GM18951 (cell line): ENCODE data around the gene RXRA.

Experiments used
- POLR2A ChIP-seq: IDR thresholded peaks from 4 replicates; pipeline ENCODE4 v1.6.1; 2011; ENCODE audit warnings: mild to moderate bottlenecking; ENCODE audit not compliant: insufficient read length, insufficient read depth; ENCODE audit errors: extremely low read depth
- in situ Hi-C: fragments of 300-500 bp; cut with MboI; formaldehyde crosslinking; loops from one replicate; pipeline ENCODE4 v1.12.0; 2022; ENCODE audit warnings: low sequenced_read_pairs, mixed read lengths, inconsistent platforms; ENCODE audit not compliant: unreplicated experiment

The RXRA gene

GRCh38 chr9:134462318-134462717, 136.1 kb downstream of the RXRA start:
- in situ Hi-C loops: no loop called here
- no peak for TF ChIP-seq POLR2A

GRCh38 chr9:134463280-134463679, 137.0 kb downstream of the RXRA start:
- no peak for TF ChIP-seq POLR2A
- in situ Hi-C loops: no loop called here

GRCh38 chr9:134466869-134467616, 140.8 kb downstream of the RXRA start:
- in situ Hi-C loops: no loop called here
- TF ChIP-seq POLR2A: no peak

GRCh38 chr9:134468358-134468757, 142.1 kb downstream of the RXRA start:
- in situ Hi-C loops: no loop called here
- TF ChIP-seq POLR2A: no peak

- in situ Hi-C loops: no loop called here
These were observed 143.0 kb downstream of the RXRA start for GRCh38 chr9:134469041-134469875.

GRCh38 chr9:134472256-134472655, 146.0 kb downstream of the RXRA start:
- in situ Hi-C loops: no loop called here
- TF ChIP-seq POLR2A: no peak

More at GRCh38 chr9:134469041-134469875, 143.0 kb downstream of the RXRA start:
- no peak for TF ChIP-seq POLR2A

GRCh38 chr9:134473141-134474054, 147.1 kb downstream of the RXRA start:
- in situ Hi-C loops: no loop called here

GRCh38 chr9:134474055-134474370, 147.8 kb downstream of the RXRA start:
- in situ Hi-C loops: no loop called here

More at GRCh38 chr9:134473141-134474054, 147.1 kb downstream of the RXRA start:
- no peak for TF ChIP-seq POLR2A

GRCh38 chr9:134475011-134475790, 148.9 kb downstream of the RXRA start:
- TF ChIP-seq POLR2A: no peak
- in situ Hi-C loops: loop anchor here (25.0 kb wide), 1 partner anchor 512 kb away; no protein-coding TSS in a partner anchor

More at GRCh38 chr9:134474055-134474370, 147.8 kb downstream of the RXRA start:
- no peak for TF ChIP-seq POLR2A

GRCh38 chr9:134476272-134476941, 150.2 kb downstream of the RXRA start:
- in situ Hi-C loops: loop anchor here (25.0 kb wide), 1 partner anchor 511 kb away; no protein-coding TSS in a partner anchor

GRCh38 chr9:134476942-134477335, 150.7 kb downstream of the RXRA start:
- in situ Hi-C loops: loop anchor here (25.0 kb wide), 1 partner anchor 510 kb away; no protein-coding TSS in a partner anchor
- TF ChIP-seq POLR2A: no peak

More at GRCh38 chr9:134476272-134476941, 150.2 kb downstream of the RXRA start:
- no peak for TF ChIP-seq POLR2A
